GM23338 (cell line): ENCODE results near the gene ELOF1. TPM values are rescaled to one million over a fixed set of nuclear protein-coding genes. Genes with fewer than 3 reads are reported as not detected.

Experiments
- ATAC-seq: fragments of 200-7000 bp; cut with Tn5 transposase; 3 replicates; pipeline ENCODE4 v1.9.1; 2020
- DNase-seq: peaks from one replicate; pipeline ENCODE4 v3.0.0-alpha.2; 2015; ENCODE audit warnings: low spot score
- H2AFZ ChIP-seq: fragments of 200-600 bp; sonication (generic); 2 replicates; pipeline ENCODE4 v1.8.0; 2016; ENCODE audit warnings: antibody characterized with exemption, mild to moderate bottlenecking, moderate library complexity
- H3F3A ChIP-seq: fragments of 200-600 bp; sonication (generic); replicated peaks from 2 replicates; pipeline ENCODE4 v1.8.0; 2017; ENCODE audit warnings: antibody characterized with exemption, mixed run types, low read depth
- H3K27ac ChIP-seq: fragments of 200-600 bp; sonication (generic); 2 replicates; pipeline ENCODE4 v1.6.1; 2016; ENCODE audit warnings: low read depth
- H3K27me3 ChIP-seq: fragments of 200-600 bp; sonication (generic); 2 replicates; pipeline ENCODE4 v1.8.0; 2016; ENCODE audit warnings: mild to moderate bottlenecking, mixed run types, moderate library complexity; ENCODE audit not compliant: insufficient read depth
- H3K36me3 ChIP-seq: fragments of 200-600 bp; sonication (generic); 2 replicates; pipeline ENCODE4 v1.8.0; 2016; ENCODE audit warnings: mild to moderate bottlenecking; ENCODE audit not compliant: insufficient read depth
- H3K4me1 ChIP-seq: fragments of 200-600 bp; sonication (generic); 2 replicates; pipeline ENCODE4 v1.8.0; 2016; ENCODE audit warnings: mild to moderate bottlenecking, moderate library complexity; ENCODE audit not compliant: insufficient read depth
- H3K4me2 ChIP-seq: fragments of 200-600 bp; sonication (generic); 2 replicates; pipeline ENCODE4 v1.7.1; 2017; ENCODE audit warnings: mixed run types
- H3K4me3 ChIP-seq: fragments of 200-600 bp; sonication (generic); 2 replicates; pipeline ENCODE4 v1.6.1; 2016; ENCODE audit warnings: mixed run types
- H3K79me2 ChIP-seq: fragments of 200-600 bp; sonication (generic); replicated peaks from 2 replicates; pipeline ENCODE4 v1.8.0; 2017; ENCODE audit warnings: mild to moderate bottlenecking; ENCODE audit not compliant: insufficient read depth
- H3K9me2 ChIP-seq: fragments of 200-600 bp; sonication (generic); 2 replicates; pipeline ENCODE4 v1.8.0; 2017; ENCODE audit not compliant: insufficient read depth
- H4K20me1 ChIP-seq: fragments of 200-600 bp; sonication (generic); replicated peaks from 2 replicates; pipeline ENCODE4 v1.8.0; 2017; ENCODE audit warnings: mild to moderate bottlenecking; ENCODE audit not compliant: insufficient read depth
- H3K27ac Mint-ChIP-seq: 2 replicates; pipeline ENCODE4 v1.8.0; 2020; ENCODE audit warnings: inconsistent platforms, mild to moderate bottlenecking, moderate library complexity, mixed read lengths
- H3K27me3 Mint-ChIP-seq: 3 replicates; pipeline ENCODE4 v1.8.0; 2022; ENCODE audit warnings: low read depth, mild to moderate bottlenecking, moderate library complexity, mixed read lengths, inconsistent platforms; ENCODE audit not compliant: insufficient read depth, poor library complexity
- H3K36me3 Mint-ChIP-seq: 3 replicates; pipeline ENCODE4 v1.8.0; 2021; ENCODE audit warnings: low read depth, mild to moderate bottlenecking, inconsistent platforms, moderate library complexity, mixed read lengths
- H3K4me1 Mint-ChIP-seq: 3 replicates; pipeline ENCODE4 v1.8.0; 2020; ENCODE audit warnings: mild to moderate bottlenecking, inconsistent platforms, mixed read lengths
- H3K4me3 Mint-ChIP-seq: 3 replicates; pipeline ENCODE4 v1.8.0; 2021; ENCODE audit warnings: moderate library complexity, mild to moderate bottlenecking, inconsistent platforms, mixed read lengths
- H3K9me3 Mint-ChIP-seq: 3 replicates; pipeline ENCODE4 v1.8.0; 2020; ENCODE audit warnings: moderate library complexity, mild to moderate bottlenecking, inconsistent platforms, mixed read lengths
- CTCF ChIP-seq, 2 experiments: fragments of 200-600 bp in 1 of 2; sonication (generic) in 1 of 2; conservative IDR thresholded peaks; 2 replicates each; pipeline versions ENCODE4 v1.5.1 to v1.6.1; 2016 to 2017; ENCODE audit warnings: antibody characterized with exemption in 2 of 2, low read depth in 2 of 2, mild to moderate bottlenecking in 2 of 2, moderate library complexity in 1 of 2
- EZH2 ChIP-seq: fragments of 200-600 bp; sonication (generic); IDR thresholded peaks from one replicate; pipeline ENCODE4 v1.8.0; 2017; ENCODE audit warnings: antibody characterized with exemption, mild to moderate bottlenecking, low read depth; ENCODE audit not compliant: unreplicated experiment
- EZH2phosphoT487 ChIP-seq: fragments of 200-600 bp; sonication (generic); IDR thresholded peaks from one replicate; pipeline ENCODE4 v1.8.1; 2018; ENCODE audit warnings: antibody characterized with exemption; ENCODE audit not compliant: unreplicated experiment
- JUNB ChIP-seq: IDR thresholded peaks from one replicate; pipeline ENCODE4 v1.6.1; 2016; ENCODE audit warnings: antibody characterized with exemption; ENCODE audit not compliant: unreplicated experiment
- NANOG ChIP-seq: IDR thresholded peaks from 2 replicates; pipeline ENCODE4 v1.6.1; 2016; ENCODE audit warnings: antibody characterized with exemption, borderline replicate concordance
- REST ChIP-seq: IDR thresholded peaks from one replicate; pipeline ENCODE4 v1.6.1; 2018; ENCODE audit warnings: antibody characterized with exemption; ENCODE audit not compliant: unreplicated experiment
- STAT1 ChIP-seq: IDR thresholded peaks from one replicate; pipeline ENCODE4 v1.6.1; 2016; ENCODE audit warnings: antibody characterized with exemption; ENCODE audit not compliant: unreplicated experiment
- ZNF114 ChIP-seq: fragments of 250-450 bp; sonication (Bioruptor Pico); IDR thresholded peaks from 2 replicates; pipeline ENCODE4 v1.5.0; 2020; ENCODE audit warnings: mild to moderate bottlenecking, moderate library complexity
- ZNF331 ChIP-seq: fragments of 250-450 bp; sonication (Bioruptor Pico); IDR thresholded peaks from 2 replicates; pipeline ENCODE4 v1.5.0; 2020; ENCODE audit warnings: low read depth, mild to moderate bottlenecking, moderate library complexity
- polyA plus RNA-seq: library from polyadenylated mRNA; unstranded; fragments of >200 nt; fragmentation: Nextera tagmentation; extraction: Ambion mirVana; gene quantifications from 2 replicates; pipeline ENCODE4 v1.2.1, GENCODE V29; 2016
- total RNA-seq: library from RNA; depleted of rRNA; stranded (reverse); fragments of >200 nt; shearing (Covaris generic); gene quantifications from 2 replicates; pipeline ENCODE4 v1.2.3, GENCODE V29; 2014

ELOF1 gene
- total and polyA plus RNA-seq, 2 experiments from 2014 or later = 73.3 to 103 TPM

- TF ChIP-seq REST = no peak
- TF ChIP-seq ZNF331 (CRISPR knock-in tag) = no peak
Measured at GRCh38 chr19:11554160-11554559, 4.9 kb downstream of the ELOF1 start (continued).

GRCh38 chr19:11552666-11553372 is 6.2 kb downstream of the ELOF1 start:
- no peak overlapping the region for H3K4me2 ChIP-seq
- Mint-ChIP-seq H3K9me3 (no peaks in the 10 kb centered on the region; the same call in 2 of the 3 replicates), H3K27ac (no peak overlapping the region), H3K36me3 (peaks cover 33% of the 10 kb centered on the region), H3K27me3 (no peaks in the 10 kb centered on the region), H3K4me1 (peaks cover 3% of the 10 kb centered on the region), H3K4me3 (no peak overlapping the region)
- DNase-seq (no peak), ATAC-seq (no peak)
- H3F3A ChIP-seq = no peaks in the 10 kb centered on the region
- H3K9me2 ChIP-seq = no peaks in the 10 kb centered on the region
- H2AFZ ChIP-seq = no peak overlapping the region
- H3K79me2 ChIP-seq = peaks cover 26% of the 10 kb centered on the region
- no peaks in the 10 kb centered on the region; the same call in 1 of the 2 replicates for H3K36me3 ChIP-seq
- H4K20me1 ChIP-seq = peaks cover 5% of the 10 kb centered on the region; the same call in 1 of the 2 replicates
- no peaks in the 10 kb centered on the region for H3K27me3 ChIP-seq
- peak overlapping the region; percentile 39; the same call in 1 of the 2 replicates for H3K27ac ChIP-seq
- no peak overlapping the region for H3K4me3 ChIP-seq
- H3K4me1 ChIP-seq = peaks cover 1% of the 10 kb centered on the region; the same call in 1 of the 2 replicates
- TF ChIP-seq CTCF (conservative IDR thresholded peaks at IDR 0.05; ENCODE audit: low read depth in 2 of 2) = no peak
- no peak for TF ChIP-seq NANOG
- TF ChIP-seq STAT1 = no peak
- no peak for TF ChIP-seq EZH2phosphoT487
- TF ChIP-seq ZNF331 (CRISPR knock-in tag) = no peak
- TF ChIP-seq ZNF114 (CRISPR knock-in tag) = no peak
- TF ChIP-seq REST = no peak
- no peak for TF ChIP-seq EZH2
- no peak for TF ChIP-seq JUNB
